Posterior vena cava (tissue), 2 donors: Measurements from ENCODE around the gene KCNK4. TPM values are rescaled to one million over a fixed set of nuclear protein-coding genes. Genes with fewer than 3 reads are reported as not detected.
A peak's percentile ranks its signal among the peaks of the same experiment; 100 is the strongest.

Experiments used
- DNase-seq: peaks from one replicate; pipeline ENCODE4 v3.0.0-alpha.2; 2020; ENCODE audit warnings: low spot score
- intact Hi-C, 2 donors: fragments of 100-400 bp; cut with DNase I; formaldehyde crosslinking; loops; one replicate each; pipeline versions ENCODE4 v1.14.1 to v1.14.2; 2022 to 2023
- total RNA-seq, 2 donors: library from RNA; stranded (reverse); fragmentation: NEBNext Ultra II Directional; extraction: Animal tissue kit (Norgen Biotek cat#: 25700); gene quantifications; one replicate each; pipeline ENCODE4 v1.2.1, GENCODE V29; 2021
- donor health status: DM: yes; HTN: yes; CAD: no.
- donor health status: DM: yes; HTN: yes; CAD: no.

KCNK4 gene
- total RNA-seq, 2 donors from 2014 or later: not detected

- intact Hi-C loops: no loop called here
- peak; percentile 96 for DNase-seq
These were observed 5.9 kb upstream of the KCNK4 start, which contains the start of gene GPR137 for GRCh38 chr11:64284962-64285884. Gene GPR137, plus strand, starts transcription at chr11:64285848. Its CDS starts 677 bp downstream, at chr11:64286525.

- peak; percentile 75 for DNase-seq
- intact Hi-C loops: no loop called here
These were observed 5.0 kb upstream of the KCNK4 start for GRCh38 chr11:64285885-64286800.

- no peak for DNase-seq
- intact Hi-C loops: no loop called here
These were observed 4.3 kb upstream of the KCNK4 start for GRCh38 chr11:64286801-64287159.

DNA sequence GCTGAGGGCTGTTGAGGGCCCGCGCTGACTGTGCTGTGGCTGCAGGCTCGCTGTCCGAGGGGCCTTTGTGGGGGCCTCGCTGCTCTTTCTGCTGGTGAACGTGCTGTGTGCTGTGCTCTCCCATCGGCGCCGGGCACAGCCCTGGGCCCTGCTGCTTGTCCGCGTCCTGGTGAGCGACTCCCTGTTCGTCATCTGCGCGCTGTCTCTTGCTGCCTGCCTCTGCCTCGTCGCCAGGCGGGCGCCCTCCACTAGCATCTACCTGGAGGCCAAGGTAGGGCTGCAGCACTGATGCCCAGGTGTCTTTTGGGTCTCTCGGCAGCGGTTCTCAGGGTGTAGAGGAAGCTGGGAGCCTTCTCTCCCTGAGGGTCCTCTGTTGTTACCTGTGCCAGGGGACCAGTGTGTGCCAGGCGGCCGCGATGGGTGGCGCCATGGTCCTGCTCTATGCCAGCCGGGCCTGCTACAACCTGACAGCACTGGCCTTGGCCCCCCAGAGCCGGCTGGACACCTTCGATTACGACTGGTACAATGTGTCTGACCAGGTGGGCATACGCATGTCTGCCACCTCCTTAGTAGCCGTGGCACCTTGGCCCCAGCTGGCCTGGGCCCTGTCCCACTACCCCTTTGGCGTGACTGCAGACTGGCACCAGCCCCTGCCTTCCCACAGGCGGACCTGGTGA is 3.3 kb upstream of the KCNK4 start:
- peak; percentile 79 for DNase-seq
- intact Hi-C loops: no loop called here

DNA sequence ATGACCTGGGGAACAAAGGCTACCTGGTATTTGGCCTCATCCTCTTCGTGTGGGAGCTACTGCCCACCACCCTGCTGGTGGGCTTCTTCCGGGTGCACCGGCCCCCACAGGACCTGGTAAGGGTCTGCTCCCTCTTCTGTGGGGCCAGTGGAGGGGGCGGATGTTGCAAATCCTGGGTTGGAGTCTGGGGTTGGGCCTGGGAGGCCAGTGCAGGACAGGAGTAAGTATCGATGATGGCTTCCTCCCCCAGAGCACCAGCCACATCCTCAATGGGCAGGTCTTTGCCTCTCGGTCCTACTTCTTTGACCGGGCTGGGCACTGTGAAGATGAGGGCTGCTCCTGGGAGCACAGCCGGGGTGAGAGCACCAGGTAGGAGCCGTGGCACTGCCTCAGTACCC is 2.8 kb upstream of the KCNK4 start:
- intact Hi-C loops: no loop called here

GRCh38 chr11:64289002-64289564 is 2.0 kb upstream of the KCNK4 start:
- peak; percentile 72 for DNase-seq
- intact Hi-C loops: no loop called here

More for the DNA sequence above, 2.8 kb upstream of the KCNK4 start:
- DNase-seq: peak; percentile 46

- intact Hi-C loops: loop anchor here in 1 of 2 donors (10.0 kb wide), 1 partner anchor 86 kb away; the partner anchor contains the start of gene FERMT3
- DNase-seq: peak; percentile 73
These were observed 495 bp upstream of the KCNK4 start for GRCh38 chr11:64290352-64291261.

GRCh38 chr11:64291752-64292459 is 804 bp downstream of the KCNK4 start:
- no peak for DNase-seq
- intact Hi-C loops: loop anchor here in 1 of 2 donors (10.0 kb wide), 1 partner anchor 87 kb away; the partner anchor contains the start of gene FERMT3

DNA sequence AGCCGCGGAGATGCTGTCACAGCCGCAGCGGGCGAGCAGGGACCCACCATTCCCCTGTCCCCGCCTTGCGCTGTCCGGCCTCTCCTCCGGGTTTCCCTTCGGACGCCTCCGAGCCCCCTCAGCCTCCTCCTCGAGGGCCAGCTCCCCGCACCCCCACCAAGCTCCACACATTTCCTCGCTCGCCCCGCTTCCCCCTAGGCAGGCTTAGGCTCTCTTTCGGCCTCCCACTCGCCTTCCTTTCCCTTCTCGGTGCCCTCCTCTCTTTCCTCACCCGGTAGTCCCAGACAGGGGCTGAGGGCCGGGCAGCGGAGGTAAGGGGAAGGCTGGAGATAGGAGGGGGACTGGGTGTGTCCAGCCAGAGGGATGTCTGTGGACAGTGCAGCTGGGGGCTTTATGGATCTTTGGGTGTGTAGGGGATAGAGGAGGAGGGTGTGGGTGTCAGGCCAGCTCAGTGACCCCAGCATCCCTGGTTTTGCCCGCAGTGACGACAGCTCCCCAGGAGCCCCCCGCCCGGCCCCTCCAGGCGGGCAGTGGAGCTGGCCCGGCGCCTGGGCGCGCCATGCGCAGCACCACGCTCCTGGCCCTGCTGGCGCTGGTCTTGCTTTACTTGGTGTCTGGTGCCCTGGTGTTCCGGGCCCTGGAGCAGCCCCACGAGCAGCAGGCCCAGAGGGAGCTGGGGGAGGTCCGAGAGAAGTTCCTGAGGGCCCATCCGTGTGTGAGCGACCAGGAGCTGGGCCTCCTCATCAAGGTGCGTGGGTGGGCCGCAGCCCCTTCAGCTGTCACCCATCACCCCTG is 1.6 kb downstream of the KCNK4 start:
- DNase-seq: no peak
- intact Hi-C loops: loop anchor here in 1 of 2 donors (10.0 kb wide), 1 partner anchor 88 kb away; the partner anchor contains the start of gene FERMT3

GRCh38 chr11:64294774-64295173 is 3.7 kb downstream of the KCNK4 start:
- DNase-seq: no peak
- intact Hi-C loops: loop anchor here in 1 of 2 donors (10.0 kb wide), 1 partner anchor 90 kb away; the partner anchor contains the start of gene FERMT3

GRCh38 chr11:64295760-64296159 is 4.7 kb downstream of the KCNK4 start:
- no peak for DNase-seq
- intact Hi-C loops: loop anchor here in 1 of 2 donors (10.0 kb wide), 1 partner anchor 91 kb away; the partner anchor contains the start of gene FERMT3

- DNase-seq: no peak
- intact Hi-C loops: loop anchor here in 1 of 2 donors (10.0 kb wide), 1 partner anchor 91 kb away; the partner anchor contains the start of gene FERMT3
These were observed 5.1 kb downstream of the KCNK4 start for GRCh38 chr11:64296236-64296635.

DNA sequence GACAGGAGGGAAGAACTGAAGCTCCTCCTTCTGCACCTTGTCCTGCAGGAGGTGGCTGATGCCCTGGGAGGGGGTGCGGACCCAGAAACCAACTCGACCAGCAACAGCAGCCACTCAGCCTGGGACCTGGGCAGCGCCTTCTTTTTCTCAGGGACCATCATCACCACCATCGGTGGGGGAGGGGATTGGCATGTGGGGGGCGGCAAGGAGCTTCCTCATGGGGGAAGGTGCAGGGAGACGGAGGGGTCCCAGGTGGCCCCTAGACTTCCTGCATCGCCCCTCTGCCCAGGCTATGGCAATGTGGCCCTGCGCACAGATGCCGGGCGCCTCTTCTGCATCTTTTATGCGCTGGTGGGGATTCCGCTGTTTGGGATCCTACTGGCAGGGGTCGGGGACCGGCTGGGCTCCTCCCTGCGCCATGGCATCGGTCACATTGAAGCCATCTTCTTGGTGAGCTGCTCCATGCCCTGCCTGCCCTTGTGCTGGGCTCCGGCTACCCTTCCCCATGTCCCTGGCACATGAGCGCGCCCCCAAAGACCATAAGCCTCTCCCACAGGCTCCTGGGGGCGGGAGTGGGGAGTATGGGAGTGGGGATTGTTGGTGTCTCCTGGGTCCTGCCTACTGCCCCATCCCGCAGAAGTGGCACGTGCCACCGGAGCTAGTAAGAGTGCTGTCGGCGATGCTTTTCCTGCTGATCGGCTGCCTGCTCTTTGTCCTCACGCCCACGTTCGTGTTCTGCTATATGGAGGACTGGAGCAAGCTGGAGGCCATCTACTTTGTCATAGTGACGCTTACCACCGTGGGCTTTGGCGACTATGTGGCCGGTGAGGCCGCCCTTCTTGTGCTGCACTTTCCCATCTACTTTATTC is 6.0 kb downstream of the KCNK4 start:
- DNase-seq: peak; percentile 67
- intact Hi-C loops: loop anchor here in 1 of 2 donors (10.0 kb wide), 1 partner anchor 92 kb away; the partner anchor contains the start of gene FERMT3

GRCh38 chr11:64297699-64298358 is 6.7 kb downstream of the KCNK4 start:
- peak; percentile 71 for DNase-seq
- intact Hi-C loops: loop anchor here in 1 of 2 donors (10.0 kb wide), 1 partner anchor 93 kb away; the partner anchor contains the start of gene FERMT3
